ENCODE results near the gene JPH2. TPM values are rescaled to one million over a fixed set of nuclear protein-coding genes. Genes with fewer than 3 reads are reported as not detected.

Gene JPH2
- total RNA-seq, 1 donor from 2014 or later = 11.3 TPM

- DNase-seq = no peak
Measured at GRCh38 chr20:44125332-44126127, 61.5 kb downstream of the JPH2 start.

DNA sequence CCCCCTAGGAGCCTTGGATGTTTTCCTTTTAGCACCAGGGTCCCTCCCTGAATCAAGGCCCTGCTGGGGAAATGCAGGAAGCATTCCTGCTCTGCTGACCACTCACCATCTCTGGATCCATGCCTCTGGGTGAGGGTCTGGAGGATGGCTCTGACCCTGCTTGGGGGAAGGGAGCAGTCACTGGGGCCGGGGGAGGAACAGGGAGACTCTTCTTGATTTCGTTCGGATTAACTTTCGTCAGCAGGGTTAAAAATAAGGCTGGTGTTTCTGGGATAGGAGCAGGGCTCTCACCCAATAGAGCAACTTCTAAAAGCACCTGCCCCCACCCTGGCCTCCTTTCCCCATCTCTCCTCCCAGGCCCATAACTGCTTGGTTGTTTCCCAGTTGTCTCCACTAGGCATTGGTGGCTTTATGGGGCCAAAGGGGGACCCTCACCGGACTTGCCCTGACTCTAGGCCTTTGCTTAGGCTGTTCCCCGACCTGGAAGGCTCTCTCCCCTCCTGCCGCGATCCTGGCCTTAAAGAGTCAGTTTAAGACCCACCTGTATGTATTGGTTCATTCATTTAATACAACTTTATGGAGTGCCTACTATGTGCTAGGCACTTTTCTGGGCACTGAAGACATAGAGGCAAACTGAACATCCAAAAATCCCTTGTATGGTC, 63.0 kb downstream of the JPH2 start:
- no peak for DNase-seq

DNA sequence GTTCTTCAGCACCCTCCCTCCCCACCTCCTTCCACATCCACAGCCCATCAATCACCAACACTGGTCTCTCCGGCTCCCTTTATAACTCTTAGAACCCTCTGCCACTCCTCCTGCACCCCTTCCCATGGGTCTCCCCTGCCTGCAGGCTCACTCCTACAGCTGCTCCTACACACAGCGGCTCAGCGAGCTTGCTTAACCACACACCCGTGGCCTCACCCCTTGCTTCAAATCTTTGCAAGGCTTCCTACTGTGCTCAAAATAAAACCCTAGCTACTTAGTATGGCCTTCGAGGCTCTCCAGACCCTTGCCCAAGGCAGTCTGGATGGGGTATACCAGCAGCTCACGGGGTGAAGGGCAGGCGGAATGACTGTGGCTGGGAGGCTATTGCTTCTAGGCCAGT, 63.7 kb downstream of the JPH2 start:
- no peak for DNase-seq

DNA sequence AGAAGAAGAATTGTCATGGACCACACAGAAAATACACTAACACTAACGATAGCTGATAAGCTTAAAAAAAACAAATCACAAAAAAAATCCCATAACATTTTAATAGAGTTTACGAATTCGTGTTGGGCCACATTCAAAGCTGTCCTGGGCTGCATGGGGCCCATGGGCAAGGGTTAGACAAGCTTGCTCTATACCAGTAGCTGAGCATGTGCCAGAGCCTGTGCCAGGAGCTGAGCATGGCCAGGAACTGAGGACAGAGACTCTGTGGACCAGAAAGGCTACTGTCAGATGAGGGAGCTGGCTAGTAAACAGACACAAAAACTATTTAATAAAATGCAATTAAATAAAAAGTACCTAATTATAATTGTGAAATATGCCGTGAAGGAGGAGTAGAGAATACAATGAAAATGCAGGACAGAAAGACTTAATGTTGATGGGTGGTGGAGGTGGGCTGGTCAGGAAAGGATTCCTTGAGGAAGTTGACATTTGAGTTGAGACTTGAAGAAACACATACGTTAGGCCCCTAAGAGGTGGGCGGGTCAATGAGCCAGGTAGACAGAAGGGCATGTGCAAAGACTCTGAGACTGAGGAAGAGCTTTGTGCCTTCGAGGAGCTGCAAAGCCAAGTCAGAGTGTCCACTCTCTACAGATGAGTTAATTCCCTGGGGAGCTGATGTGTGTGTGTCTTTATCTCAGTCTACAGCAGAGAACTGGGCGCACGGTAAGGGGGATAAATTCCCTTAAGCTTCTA, 66.1 kb downstream of the JPH2 start:
- no peak for DNase-seq

DNA sequence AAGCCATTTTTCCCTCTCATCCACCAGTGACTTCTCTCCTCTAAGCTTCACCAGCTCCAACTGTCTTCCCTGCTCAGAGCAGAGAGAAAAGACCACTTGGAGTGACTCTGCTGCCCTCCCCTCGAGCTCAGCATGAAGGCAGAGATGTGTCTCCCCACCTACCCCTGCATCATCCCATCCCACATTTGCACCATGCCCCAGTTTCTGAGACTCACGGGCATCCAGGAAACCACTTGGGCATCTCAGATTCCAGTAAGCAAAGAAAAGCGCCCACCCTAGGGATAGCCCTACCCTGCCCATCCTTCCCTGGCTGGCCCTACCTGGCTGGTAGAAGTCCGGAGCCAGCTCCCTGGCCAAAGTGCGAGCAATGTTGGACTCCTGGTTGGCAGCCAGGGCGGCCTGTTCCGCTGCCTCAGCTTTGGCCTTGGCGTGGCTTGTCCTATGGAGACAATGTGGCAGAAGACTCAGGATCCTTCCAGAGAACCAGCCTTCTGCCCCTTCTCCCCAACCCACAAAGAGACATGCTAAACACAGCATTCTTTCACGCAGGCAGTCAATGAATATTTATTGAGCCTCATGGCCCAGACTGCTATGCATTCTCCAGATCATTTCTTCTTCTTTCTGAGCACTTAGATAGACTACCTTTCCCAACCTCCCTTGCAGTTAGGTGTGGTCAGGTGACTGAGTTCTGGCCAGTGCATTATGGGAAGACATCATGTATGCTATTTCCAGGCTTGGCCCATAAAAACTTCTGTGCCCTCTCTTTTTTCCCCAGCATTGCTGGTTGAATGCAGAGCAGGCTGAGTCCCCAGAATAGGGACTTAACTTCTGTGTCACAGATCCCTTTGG, 68.6 kb downstream of the JPH2 start:
- DNase-seq = no peak

- DNase-seq = no peak
Measured at GRCh38 chr20:44117296-44118184, 69.4 kb downstream of the JPH2 start.

- DNase-seq = no peak
Measured at GRCh38 chr20:44115762-44116644, 71.0 kb downstream of the JPH2 start.

DNA sequence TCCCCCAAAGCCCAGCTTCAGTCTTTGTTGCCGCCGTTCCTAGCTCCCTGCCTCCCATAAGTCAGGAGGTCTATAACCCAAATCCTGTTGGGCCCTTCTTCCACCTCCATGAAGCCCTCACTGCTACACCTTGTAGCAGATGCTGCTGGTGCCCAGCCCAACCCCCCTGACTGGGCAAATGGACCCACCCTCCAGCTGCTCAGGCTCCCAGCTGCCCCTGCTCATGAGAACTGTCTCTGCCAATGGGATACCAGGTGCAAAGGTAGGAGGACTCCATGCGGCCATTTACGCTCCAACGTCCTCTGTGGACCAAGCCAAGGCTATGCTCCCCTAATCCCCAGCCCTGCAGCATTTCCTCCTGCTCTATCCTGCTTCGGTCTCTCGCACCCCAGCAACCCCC, 71.8 kb downstream of the JPH2 start:
- no peak for DNase-seq

- DNase-seq = no peak
Measured at GRCh38 chr20:44113618-44114376, 73.2 kb downstream of the JPH2 start.

DNA sequence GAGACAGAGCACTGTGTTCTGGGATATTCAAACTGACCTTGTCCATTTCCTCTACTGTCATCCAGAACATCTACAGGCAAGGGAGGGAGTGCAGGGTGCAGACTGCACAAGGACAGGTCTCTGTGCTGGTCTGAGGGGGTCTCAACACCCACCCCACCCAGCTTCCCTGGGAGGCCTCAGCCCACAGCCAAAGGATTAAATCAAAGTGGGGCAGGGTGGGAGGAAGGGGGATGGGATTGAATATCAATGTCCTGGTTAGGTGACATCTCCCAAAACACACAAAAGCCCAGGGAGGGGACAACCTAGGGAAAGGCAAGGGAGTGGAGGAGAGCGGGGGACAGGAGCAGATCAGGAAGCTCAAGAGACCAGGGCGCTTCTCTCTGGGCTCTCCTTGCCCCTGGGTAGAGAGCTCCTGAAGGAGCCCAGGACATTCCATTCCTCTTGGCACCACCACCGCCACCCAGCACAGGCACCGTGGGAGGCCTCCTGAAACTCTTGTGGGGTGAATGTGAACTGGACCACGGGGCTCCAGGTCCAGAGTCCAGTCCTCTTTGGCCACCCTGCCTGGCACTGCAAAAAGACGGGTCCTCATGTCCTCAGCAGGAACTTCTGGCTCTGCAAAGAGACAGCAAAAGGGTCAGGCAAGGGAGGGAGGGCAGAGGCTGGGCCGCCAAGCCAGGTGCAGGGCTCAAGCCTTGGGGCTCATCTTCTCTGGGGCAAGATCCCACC, 73.9 kb downstream of the JPH2 start:
- DNase-seq = no peak

GRCh38 chr20:44112456-44112855, 74.5 kb downstream of the JPH2 start:
- DNase-seq = no peak

GRCh38 chr20:44111712-44112335, 75.2 kb downstream of the JPH2 start:
- no peak for DNase-seq

- no peak for DNase-seq
Measured at GRCh38 chr20:44110816-44111568, 76.0 kb downstream of the JPH2 start.

GRCh38 chr20:44109951-44110361, 77.0 kb downstream of the JPH2 start:
- DNase-seq = no peak

DNA sequence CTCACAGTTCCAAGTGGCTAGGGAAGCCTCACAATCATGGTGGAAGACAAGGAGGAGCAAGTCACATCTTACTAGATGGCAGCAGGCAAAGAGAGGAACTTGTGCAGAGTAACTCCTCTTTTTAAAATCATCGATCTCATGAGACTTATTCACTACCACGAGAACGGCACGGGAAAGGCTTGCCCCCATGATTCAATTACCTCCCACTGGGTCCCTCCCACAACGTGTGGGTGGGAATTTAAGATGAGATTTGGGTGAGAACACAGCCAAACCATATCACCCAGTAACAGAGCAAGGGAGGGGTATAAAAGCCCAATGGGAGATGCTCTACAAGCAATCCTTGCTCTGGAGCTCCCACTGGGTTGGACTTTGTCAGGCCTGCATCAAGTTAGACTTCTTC, 80.4 kb downstream of the JPH2 start:
- DNase-seq = no peak

- DNase-seq = no peak
Measured at GRCh38 chr20:44104798-44105517, 82.0 kb downstream of the JPH2 start.

- no peak for DNase-seq
Measured at GRCh38 chr20:44102582-44102981, 84.4 kb downstream of the JPH2 start.

Data from skin of body (tissue), 2 donors.